MCF 10A (cell line): ENCODE results near the gene SUCO. TPM values are rescaled to one million over a fixed set of nuclear protein-coding genes. Genes with fewer than 3 reads are reported as not detected.
"Not testable (repeated sequence)": the region's sequence is repeated elsewhere in the genome, so short reads cannot be mapped to it uniquely, and the experiment has no call there.

Experiments
- BruUV-seq: library from RNA; stranded (reverse); fragments of 400-500 nt; replicated peaks from 2 replicates; lab custom pipeline; 2021; lab: Mats Ljungman, UMichigan
- CTCF ChIA-PET: fragments of 300-600 bp; sonication (Branson Sonifier 250); formaldehyde crosslinking; extraction: SDS; loops from one replicate; lab custom pipeline; 2021; ENCODE audit warnings: antibody characterized with exemption, inconsistent platforms; lab: Yijun Ruan, JAX
- POLR2A ChIA-PET: fragments of 300-600, 350-650 bp; sonication (Branson Sonifier 250); formaldehyde crosslinking; extraction: SDS; loops from one replicate; lab custom pipeline; 2020; ENCODE audit warnings: antibody characterized with exemption, inconsistent platforms; lab: Yijun Ruan, JAX
- DNase-seq: peaks from one replicate; pipeline ENCODE4 v3.0.0-alpha.2; 2018; ENCODE audit not compliant: unreplicated experiment
- H3K27ac Mint-ChIP-seq: one replicate; pipeline ENCODE4 v1.8.0; 2022; ENCODE audit warnings: mild to moderate bottlenecking, low read depth, mixed read lengths; ENCODE audit not compliant: unreplicated experiment
- H3K27me3 Mint-ChIP-seq: one replicate; pipeline ENCODE4 v1.8.0; 2022; ENCODE audit warnings: mixed read lengths; ENCODE audit not compliant: insufficient read depth, unreplicated experiment
- H3K36me3 Mint-ChIP-seq: one replicate; pipeline ENCODE4 v1.8.0; 2022; ENCODE audit warnings: mild to moderate bottlenecking, moderate library complexity, mixed read lengths; ENCODE audit not compliant: insufficient read depth, unreplicated experiment
- H3K4me1 Mint-ChIP-seq: one replicate; pipeline ENCODE4 v1.8.0; 2022; ENCODE audit warnings: mixed read lengths; ENCODE audit not compliant: insufficient read depth, unreplicated experiment
- H3K4me3 Mint-ChIP-seq: one replicate; pipeline ENCODE4 v1.8.0; 2022; ENCODE audit warnings: mild to moderate bottlenecking, moderate library complexity, mixed read lengths; ENCODE audit not compliant: unreplicated experiment
- H3K9me3 Mint-ChIP-seq: one replicate; pipeline ENCODE4 v1.8.0; 2022; ENCODE audit warnings: mixed read lengths; ENCODE audit not compliant: unreplicated experiment
- intact Hi-C: fragments of 100-400 bp; cut with micrococcal nuclease; formaldehyde crosslinking; loops from 2 replicates; pipeline ENCODE4 v1.14.1; 2022
- total RNA-seq: library from RNA; stranded (reverse); gene quantifications from 2 replicates; pipeline ENCODE4 v1.2.3, GENCODE V29; 2022
- TF ChIP-seq, protein P1 (sequence below): fragments of 200-600 bp; IDR thresholded peaks from one replicate; pipeline ENCODE4 v1.8.0; 2022; ENCODE audit warnings: antibody characterized with exemption, mild to moderate bottlenecking; ENCODE audit not compliant: unreplicated experiment

The SUCO gene
- total RNA-seq, 1 experiment from 2014 or later = 47.9 TPM

- TF ChIP-seq, protein P1, sequence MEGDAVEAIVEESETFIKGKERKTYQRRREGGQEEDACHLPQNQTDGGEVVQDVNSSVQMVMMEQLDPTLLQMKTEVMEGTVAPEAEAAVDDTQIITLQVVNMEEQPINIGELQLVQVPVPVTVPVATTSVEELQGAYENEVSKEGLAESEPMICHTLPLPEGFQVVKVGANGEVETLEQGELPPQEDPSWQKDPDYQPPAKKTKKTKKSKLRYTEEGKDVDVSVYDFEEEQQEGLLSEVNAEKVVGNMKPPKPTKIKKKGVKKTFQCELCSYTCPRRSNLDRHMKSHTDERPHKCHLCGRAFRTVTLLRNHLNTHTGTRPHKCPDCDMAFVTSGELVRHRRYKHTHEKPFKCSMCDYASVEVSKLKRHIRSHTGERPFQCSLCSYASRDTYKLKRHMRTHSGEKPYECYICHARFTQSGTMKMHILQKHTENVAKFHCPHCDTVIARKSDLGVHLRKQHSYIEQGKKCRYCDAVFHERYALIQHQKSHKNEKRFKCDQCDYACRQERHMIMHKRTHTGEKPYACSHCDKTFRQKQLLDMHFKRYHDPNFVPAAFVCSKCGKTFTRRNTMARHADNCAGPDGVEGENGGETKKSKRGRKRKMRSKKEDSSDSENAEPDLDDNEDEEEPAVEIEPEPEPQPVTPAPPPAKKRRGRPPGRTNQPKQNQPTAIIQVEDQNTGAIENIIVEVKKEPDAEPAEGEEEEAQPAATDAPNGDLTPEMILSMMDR = no peak
- BruUV-seq = TSS peak; percentile 48
- intact Hi-C loops = loop anchor here (5.0 kb wide), 1 partner anchor 136 kb away; no protein-coding TSS in a partner anchor
- Mint-ChIP-seq H3K36me3 (peaks cover 38% of the 10 kb centered on the region), H3K27ac (peak overlapping the region; percentile 88), H3K4me1 (peaks cover 40% of the 10 kb centered on the region), H3K27me3 (no peaks in the 10 kb centered on the region), H3K4me3 (peak overlapping the region; percentile 50), H3K9me3 (no peaks in the 10 kb centered on the region)
- peak; percentile 84 for DNase-seq
- CTCF ChIA-PET = interaction anchor here (0.6 to 1.5 kb wide), 6 partner anchors 10 to 667 kb away, joined by 3 to 5 read pairs (median 4); no protein-coding TSS in a partner anchor
- POLR2A ChIA-PET = interaction anchor here (0.9 to 1.8 kb wide), 10 partner anchors 7 to 1280 kb away, joined by 3 to 7 read pairs (median 3); partner anchors contain the start of genes SUCO and ZBTB37
Observed at GRCh38 chr1:172588296-172589291, 55.6 kb downstream of the SUCO start.

DNA sequence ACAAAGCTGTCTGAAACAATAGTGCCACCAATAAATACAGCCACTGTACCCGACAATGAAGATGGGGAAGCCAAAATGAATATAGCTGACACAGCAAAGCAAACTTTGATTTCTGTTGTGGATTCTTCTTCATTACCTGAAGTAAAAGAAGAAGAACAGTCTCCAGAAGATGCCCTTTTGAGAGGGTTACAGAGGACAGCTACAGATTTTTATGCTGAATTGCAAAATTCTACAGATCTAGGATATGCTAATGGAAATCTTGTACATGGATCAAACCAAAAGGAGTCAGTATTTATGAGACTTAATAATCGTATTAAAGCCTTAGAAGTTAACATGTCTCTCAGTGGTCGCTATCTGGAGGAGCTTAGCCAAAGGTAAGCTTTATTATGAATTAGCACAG lies 56.6 kb downstream of the SUCO start:
- Mint-ChIP-seq H3K4me1 (peaks cover 40% of the 10 kb centered on the region), H3K4me3 (no peak overlapping the region), H3K9me3 (no peaks in the 10 kb centered on the region), H3K36me3 (peaks cover 48% of the 10 kb centered on the region), H3K27me3 (no peaks in the 10 kb centered on the region), H3K27ac (peak overlapping the region; percentile 88)
- CTCF ChIA-PET = interaction anchor here (1.0 to 1.5 kb wide), 4 partner anchors 9 to 130 kb away, joined by 3 to 5 read pairs (median 4); no protein-coding TSS in a partner anchor
- TF ChIP-seq, protein P1 = no peak
- intact Hi-C loops = loop anchor here (5.0 kb wide), 1 partner anchor 137 kb away; no protein-coding TSS in a partner anchor
- POLR2A ChIA-PET = interaction anchor here (0.7 to 1.8 kb wide), 10 partner anchors 8 to 1279 kb away, joined by 3 to 7 read pairs (median 3); partner anchors contain the start of genes SUCO and ZBTB37
- no TSS peak for BruUV-seq
- DNase-seq = no peak

- CTCF ChIA-PET, H3K9me3 Mint-ChIP-seq, intact Hi-C loops, H3K4me3 Mint-ChIP-seq, BruUV-seq, DNase-seq, POLR2A ChIA-PET, H3K27ac Mint-ChIP-seq, H3K27me3 Mint-ChIP-seq: not testable (repeated sequence)
- peaks cover 61% of the 10 kb centered on the region for H3K36me3 Mint-ChIP-seq
- H3K4me1 Mint-ChIP-seq = peaks cover 30% of the 10 kb centered on the region
Observed at GRCh38 chr1:172591429-172591828, 58.5 kb downstream of the SUCO start.

DNA sequence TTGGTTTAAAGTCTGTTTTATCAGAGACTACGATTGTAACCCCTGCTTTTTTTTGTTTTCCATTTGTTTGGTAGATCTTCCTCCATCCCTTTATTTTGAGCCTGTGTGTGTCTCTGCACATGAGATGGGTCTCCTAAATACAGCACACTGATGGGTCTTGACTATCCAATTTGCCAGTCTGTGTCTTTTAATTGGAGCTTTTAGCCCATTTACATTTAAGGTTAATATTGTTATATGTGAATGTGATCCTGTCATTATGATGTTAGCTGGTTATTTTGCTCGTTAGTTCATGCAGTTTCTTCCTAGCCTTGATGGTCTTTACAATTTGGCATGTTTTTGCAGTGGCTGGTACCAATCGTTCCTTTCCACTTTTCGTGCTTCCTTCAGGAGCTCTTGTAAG lies 62.1 kb downstream of the SUCO start:
- ChIA-PET POLR2A (interaction anchor here (0.6 kb wide), 1 partner anchor 28 kb away, joined by 3 read pairs; no protein-coding TSS in a partner anchor), CTCF (interaction anchor here (0.7 to 3.5 kb wide), 3 partner anchors 10 to 858 kb away, joined by 3 to 14 read pairs (median 3); no protein-coding TSS in a partner anchor)
- BruUV-seq, H3K9me3 Mint-ChIP-seq, H3K4me3 Mint-ChIP-seq, H3K27me3 Mint-ChIP-seq, intact Hi-C loops, H3K4me1 Mint-ChIP-seq, DNase-seq, H3K27ac Mint-ChIP-seq: not testable (repeated sequence)
- H3K36me3 Mint-ChIP-seq = peaks cover 73% of the 10 kb centered on the region

GRCh38 chr1:172596782-172597181 lies 63.8 kb downstream of the SUCO start:
- POLR2A ChIA-PET, DNase-seq, BruUV-seq, H3K27ac Mint-ChIP-seq, intact Hi-C loops, H3K4me1 Mint-ChIP-seq, H3K9me3 Mint-ChIP-seq, H3K27me3 Mint-ChIP-seq, H3K4me3 Mint-ChIP-seq: not testable (repeated sequence)
- CTCF ChIA-PET = interaction anchor here (0.6 to 3.5 kb wide), 4 partner anchors 10 to 1259 kb away, joined by 3 to 14 read pairs (median 5); no protein-coding TSS in a partner anchor
- peaks cover 78% of the 10 kb centered on the region for H3K36me3 Mint-ChIP-seq
